SHP77 treated with DMSO at 0.1 percent for 48 hours (cell line): ENCODE results near the gene ATRN.

Experiments
- DNase-seq: peaks from one replicate; lab custom pipeline; 2025; lab: John Stamatoyannopoulos, UW

The ATRN gene

GRCh38 chr20:3628502-3629314, 157.9 kb downstream of the ATRN start:
- DNase-seq, result no peak

GRCh38 chr20:3629893-3630292, 159.1 kb downstream of the ATRN start:
- DNase-seq, result no peak

- DNase-seq, result no peak
These were observed 159.6 kb downstream of the ATRN start for GRCh38 chr20:3630429-3630828.

- no peak for DNase-seq
These were observed 160.7 kb downstream of the ATRN start for GRCh38 chr20:3631534-3631933.

- DNase-seq, result no peak
These were observed 161.6 kb downstream of the ATRN start for GRCh38 chr20:3632311-3633004.

GRCh38 chr20:3633913-3634478, 163.2 kb downstream of the ATRN start:
- DNase-seq, result no peak

GRCh38 chr20:3635346-3635745, 164.5 kb downstream of the ATRN start:
- DNase-seq, result no peak

- DNase-seq, result no peak
These were observed 169.4 kb downstream of the ATRN start for GRCh38 chr20:3640259-3640658.

GRCh38 chr20:3645309-3646066, 174.7 kb downstream of the ATRN start:
- no peak for DNase-seq

- no peak for DNase-seq
These were observed 175.2 kb downstream of the ATRN start for GRCh38 chr20:3646067-3646440.

GRCh38 chr20:3646651-3647050, 175.8 kb downstream of the ATRN start:
- no peak for DNase-seq

GRCh38 chr20:3647473-3647872, 176.7 kb downstream of the ATRN start:
- DNase-seq, result no peak

- DNase-seq, result no peak
These were observed 178.1 kb downstream of the ATRN start for GRCh38 chr20:3648951-3649350.

GRCh38 chr20:3651204-3651962, 180.6 kb downstream of the ATRN start:
- DNase-seq, result no peak

- no peak for DNase-seq
These were observed 181.4 kb downstream of the ATRN start for GRCh38 chr20:3652221-3652620.

- DNase-seq, result no peak
These were observed 182.1 kb downstream of the ATRN start for GRCh38 chr20:3652676-3653596.

- no peak for DNase-seq
These were observed 183.1 kb downstream of the ATRN start for GRCh38 chr20:3653921-3654320.

- DNase-seq, result peak; percentile 43
These were observed 183.7 kb downstream of the ATRN start for GRCh38 chr20:3654326-3655130.

GRCh38 chr20:3655131-3655405, 184.2 kb downstream of the ATRN start:
- DNase-seq, result no peak
